ENCODE data around the gene HGS.

The HGS gene

DNA sequence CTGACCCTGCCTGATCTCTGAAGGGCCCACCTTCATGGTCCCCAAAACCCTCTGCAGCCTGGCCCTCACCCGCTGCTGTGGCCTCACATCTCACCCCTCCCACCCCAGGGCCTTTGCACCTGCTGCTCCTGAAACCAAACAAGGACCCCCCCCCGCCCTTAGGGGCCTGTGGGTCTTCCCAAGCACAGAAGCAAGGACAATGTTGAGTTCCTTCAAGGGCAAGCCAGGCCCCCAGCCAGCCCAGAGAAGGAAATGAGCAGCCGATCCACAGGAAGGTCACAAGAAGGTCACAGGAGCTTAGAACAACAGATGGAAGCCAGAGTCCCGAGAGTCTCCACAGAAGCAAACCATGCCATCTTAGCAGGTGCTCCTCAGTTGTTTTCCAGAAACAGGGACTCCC, 27.0 kb upstream of the HGS start:
- no peak for DNase-seq

DNA sequence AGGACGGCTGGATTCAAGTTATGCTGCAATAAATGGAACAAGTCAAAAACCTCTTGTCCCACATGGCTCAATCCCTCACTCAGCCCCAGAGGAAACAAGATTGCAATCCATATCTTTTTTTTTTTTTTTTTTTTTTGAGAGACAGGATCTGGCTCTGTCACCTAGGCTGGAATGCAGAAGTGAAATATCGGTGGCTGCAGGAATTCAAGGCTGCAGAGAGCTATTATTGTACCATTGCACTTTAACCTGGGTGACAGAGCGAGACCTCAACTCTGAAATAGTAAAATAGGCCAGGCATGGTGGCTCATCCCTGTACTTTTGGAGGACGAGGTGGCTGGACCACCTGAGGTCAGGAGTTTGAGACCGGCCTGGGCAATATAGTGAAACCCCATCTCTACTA, 24.8 kb upstream of the HGS start:
- no peak for DNase-seq

DNA sequence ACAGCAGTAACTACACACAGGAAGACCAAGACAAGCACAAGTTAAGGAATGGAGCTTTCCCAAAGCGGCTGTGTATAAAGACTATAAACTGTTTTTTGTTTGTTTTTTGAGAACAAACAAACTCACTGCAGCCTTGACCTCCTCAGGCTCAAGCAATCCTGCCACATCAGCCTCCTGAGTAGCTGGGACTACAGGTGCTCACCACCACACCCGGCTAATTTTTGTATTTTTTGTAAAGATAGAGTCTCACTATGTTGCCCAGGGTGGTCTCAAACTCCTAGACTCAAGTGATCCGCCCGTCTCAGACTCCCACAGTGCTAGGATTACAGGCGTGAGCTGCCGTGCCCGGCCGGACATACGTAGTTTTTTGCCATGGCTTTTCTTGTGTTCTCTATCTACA, 23.4 kb upstream of the HGS start:
- no peak for DNase-seq

DNA sequence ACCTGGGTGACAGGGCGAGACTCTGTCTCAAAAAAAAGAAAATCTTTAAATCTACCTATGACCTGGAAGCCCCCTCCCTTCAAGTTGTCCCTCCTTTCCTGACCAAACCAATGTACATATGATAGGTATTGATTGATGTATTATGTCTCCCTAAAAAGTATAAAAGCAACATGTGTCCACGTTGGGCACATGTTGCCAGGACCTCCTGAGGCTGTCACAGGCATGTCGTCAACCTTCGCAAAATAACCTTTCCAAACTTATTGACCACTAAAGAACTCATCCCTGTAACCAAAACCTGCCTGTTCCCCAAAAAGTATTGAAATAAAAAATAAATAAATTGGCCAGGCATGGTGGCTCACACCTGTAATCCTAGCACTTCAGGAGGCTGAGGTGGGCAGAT, 21.8 kb upstream of the HGS start:
- no peak for DNase-seq

DNA sequence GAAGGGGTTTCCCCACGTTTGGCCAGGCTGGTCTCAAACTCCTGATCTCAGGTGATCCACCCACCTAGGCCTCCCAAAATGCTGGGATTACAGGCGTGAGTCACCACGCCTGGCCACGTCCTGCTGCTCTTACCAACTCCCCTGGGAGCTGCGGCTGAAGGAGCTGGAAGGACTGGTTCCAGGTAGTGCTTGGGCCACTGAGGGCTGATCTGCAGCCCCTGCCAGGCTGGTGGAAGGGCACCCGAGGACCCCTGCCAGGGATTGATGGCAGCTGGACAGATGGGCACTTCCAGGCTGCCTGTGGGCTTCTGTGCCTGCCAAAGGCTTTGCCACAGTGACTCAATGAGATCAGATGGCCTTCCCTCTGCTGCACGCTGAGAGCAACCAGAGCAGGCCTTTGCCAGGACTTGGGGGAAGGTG, 19.8 kb upstream of the HGS start:
- DNase-seq, result no peak

DNA sequence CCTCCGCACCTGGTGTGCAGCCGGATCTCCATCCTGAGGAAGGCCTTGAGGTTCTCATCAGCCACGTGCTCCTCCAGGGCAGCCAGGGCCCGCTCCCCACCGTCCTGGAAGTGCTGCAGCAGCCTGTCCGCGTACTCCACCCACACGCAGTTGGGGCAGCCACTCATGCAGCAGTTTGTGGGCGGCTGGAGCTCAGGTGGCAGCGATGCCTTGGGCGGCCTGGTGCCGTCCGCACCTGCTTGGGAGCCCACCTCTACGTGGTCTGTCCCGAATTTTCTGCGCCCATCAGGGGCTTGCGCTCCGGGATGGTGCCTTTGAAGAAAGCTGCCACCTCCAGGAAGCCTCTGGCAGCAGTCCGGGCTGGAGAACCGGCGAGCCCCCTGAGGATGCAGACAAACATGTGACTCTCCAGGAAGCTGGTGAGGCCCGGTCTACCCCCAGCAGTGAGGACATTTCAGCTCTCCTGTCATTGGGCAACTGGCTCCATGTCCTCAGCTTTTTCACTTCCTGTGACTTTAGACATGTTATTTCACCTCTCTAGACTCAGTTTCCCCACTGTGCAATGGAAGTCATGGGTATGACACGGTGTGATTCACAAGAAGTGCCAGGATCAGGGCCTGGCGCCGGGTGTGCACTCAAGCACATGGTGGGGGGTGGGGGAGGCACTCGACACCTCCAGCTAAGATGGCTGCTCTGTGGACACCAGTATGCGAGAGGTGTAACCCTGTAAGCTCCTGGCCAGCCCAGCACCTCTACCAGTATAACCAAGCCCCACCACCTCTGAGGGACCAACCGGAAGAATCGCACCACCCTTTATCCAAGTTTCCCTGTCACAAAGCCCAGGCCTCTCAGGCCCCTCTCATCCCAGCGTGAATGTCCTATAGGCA, 18.4 kb upstream of the HGS start:
- peak; percentile 83 for DNase-seq

DNA sequence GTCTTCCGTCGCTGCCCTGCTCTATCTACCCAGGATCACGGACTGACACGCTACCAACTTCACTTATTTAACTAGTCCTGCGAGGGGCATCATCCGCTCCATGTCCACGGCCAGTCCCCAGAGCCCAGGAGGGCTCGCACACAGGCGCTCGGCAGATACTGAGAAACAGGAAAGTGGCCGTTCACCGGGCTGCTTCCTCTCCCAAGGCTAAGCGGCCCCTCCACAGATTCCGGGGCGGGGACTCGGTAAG, 17.8 kb upstream of the HGS start:
- no peak for DNase-seq

DNA sequence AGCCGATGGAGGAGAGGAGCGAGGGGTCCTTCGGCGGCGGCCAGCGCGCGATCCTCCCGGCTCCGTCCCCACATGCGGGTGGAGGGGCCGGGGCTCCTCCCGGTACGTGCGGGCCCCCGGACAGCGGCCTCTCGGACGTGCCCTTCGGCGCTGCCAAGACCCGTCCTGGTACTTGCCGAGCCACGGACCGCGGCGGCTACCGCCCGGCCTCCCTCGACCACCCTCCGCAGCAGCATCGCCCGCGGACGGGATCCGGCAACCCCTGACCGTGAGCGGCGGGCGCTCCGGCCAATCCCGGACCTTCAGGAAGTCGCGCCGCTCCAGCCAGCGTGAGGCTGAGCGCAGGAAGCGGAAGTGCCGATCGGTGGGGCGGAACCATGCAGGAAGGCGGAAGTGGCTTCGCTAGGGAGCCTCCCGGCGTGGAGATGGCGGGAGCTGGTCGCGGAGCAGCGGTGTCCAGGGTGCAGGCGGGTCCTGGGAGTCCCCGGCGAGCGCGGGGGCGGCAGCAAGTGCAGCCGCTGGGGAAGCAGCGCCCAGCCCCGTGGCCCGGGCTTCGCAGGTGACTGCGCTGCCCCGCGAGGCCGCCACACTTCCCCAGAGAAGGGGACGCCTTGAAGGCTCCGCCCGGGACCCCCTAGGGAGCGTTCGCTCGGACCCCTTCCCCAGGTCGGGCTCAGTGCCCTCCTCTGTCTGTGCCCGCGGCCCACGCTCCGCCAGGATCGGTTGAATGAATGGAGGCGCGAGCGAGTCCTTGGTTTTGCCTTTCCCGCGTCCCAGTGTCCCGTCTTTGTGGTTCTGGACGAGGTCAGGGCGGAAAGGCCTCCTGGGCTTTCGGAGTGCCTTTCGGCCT, 17.2 kb upstream of the HGS start, which contains the start of the genes CCDC137 and OXLD1:
TSS of gene CCDC137 (plus strand) at position 396 of the 850 bp plus-strand sequence. CDS start at position 426, 30 bp downstream.
TSS of gene OXLD1 (minus strand) at position 264 of the 850 bp plus-strand sequence. CDS start at position 236, 28 bp downstream.
- peak; percentile 97 for DNase-seq

DNA sequence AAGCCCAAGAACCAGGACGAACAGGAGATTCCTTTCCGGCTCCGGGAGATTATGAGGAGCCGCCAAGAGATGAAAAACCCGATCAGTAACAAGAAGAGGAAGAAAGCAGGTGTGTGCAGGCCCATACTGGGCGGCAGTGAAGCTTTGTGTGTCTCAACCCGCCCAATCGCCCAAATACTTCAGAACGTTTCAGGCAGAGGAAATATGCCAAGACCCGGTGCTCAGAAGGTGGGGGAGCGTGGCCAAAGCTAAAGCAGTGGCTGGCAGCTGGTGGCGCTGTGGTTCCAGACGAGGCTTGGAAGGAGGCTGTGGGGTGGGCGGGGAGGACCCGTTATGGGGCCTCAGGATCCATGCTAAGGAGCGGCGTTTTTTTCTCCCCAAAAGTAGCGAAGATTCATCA, 16.1 kb upstream of the HGS start:
- no peak for DNase-seq

DNA sequence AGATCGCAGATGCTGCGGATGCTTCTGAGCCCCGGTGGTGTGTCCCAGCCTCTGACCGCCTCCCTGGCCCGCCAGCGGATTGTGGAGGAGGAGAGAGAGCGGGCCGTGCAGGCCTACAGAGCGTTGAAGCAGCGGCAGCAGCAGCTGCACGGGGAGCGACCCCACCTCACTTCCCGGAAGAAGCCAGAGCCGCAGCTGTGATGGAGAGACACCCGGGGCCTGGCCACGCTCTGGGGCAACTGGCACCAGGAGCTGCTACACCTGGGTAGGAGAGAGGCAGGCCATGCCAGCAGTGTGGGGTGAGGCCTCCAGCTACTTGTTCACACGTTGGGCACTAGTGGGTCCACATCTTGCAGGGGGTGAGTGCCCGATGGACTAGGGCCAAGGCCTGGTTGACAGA, 11.3 kb upstream of the HGS start:
- no peak for DNase-seq

DNA sequence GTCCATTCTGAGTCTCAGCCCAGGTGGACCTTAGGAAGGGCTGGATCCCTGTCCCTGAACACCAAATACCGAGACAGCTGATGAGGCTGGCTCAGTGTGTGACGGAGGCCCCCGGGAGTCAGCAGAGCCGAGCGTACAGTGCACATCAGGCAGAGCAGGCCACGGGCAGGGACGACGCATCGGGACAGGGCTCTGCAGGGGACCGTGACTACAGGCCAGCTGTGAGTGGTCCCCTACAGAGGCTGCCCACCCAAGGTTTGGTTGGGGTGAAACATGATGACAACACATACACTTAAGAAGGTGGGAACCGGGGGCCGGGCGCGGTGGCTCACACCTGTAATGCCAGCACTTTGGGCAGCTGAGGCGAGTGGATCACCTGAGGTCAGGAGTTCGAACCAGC, 10.9 kb upstream of the HGS start:
- no peak for DNase-seq

DNA sequence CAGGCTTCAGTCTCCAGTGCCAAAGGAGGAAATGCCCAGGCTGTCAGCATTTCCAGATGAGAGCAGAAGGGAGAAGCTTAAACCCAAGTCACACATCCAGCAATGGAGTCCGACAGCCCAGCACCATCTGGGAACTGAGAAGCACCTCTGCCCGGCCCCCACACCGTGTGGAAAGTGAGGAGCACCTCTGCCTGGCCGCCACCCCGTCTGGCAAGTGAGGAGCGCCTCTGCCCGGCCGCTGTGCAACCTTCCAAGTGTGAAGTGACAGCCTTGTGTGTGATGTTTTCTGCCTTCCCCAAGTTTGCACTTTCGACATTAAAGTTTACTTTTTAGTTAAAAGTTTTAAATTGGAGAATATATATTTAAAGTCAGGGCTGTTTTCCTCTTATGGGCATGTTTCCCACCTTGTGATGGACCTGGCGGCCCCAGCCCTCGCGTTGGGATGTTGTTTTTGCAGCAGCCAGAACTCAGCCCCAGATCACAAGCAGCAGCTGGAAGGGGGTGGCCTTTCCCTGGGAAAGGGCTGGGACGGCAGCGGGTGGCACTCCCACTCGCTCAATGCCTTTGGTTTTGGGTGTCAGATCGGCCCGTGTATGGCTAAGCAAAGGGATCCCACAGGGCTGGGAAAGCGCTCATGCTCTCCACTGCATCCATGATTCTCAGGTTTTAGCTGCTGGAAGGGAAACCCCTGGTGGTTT, 10.1 kb upstream of the HGS start:
- DNase-seq, result no peak

DNA sequence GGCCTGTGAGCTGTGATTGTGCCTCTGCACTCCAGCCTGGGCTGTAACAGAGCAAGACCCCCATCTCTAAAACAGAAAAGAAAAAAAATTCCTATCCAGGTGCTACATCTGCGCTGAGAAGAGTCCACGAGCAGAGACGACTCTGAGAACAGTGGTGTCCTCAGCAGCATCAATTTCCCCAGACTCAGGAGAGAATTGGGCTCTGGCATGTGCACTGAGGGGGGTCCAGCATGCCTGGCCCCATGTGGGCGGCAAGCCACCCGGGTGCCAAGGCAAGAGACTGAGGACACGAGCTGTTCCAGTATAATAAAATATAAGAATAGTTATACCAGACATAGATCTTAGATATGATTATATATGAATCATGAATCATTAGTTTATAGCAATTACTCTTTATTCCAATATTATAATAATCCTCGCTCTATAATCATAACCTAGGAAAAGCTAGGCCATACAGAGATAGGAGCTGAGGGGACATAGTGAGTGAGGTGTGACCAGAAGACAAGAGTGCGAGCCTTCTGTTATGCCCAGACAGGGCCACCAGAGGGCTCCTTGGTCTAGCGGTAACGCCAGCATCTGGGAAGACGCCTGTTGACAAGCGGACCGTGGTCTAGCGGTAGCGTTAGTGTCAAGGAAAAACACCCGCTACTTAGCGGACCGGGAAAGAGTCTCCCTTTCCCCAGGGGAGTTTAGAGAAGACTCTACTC, 8.1 kb upstream of the HGS start:
- peak; percentile 75 for DNase-seq

DNA sequence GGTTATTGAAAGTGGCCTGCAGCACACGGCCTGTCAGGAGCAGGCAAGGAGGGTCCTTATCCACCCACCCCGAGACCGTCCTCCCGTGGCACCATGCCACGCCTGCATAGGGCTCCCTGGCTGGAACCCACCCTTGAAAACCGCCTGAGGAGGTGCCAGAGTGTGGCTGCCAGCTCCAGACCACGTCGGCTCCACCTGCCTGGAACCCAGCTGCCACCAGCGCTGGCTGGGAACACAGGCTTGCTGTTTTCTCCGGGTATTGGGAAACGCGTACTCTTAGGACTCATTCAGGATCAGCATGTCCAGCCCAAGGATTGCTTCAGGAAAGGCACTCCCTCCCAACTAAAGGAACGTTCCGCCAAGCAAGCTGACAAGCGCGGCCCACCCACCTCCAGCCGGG, 6.9 kb upstream of the HGS start:
- DNase-seq, result no peak

DNA sequence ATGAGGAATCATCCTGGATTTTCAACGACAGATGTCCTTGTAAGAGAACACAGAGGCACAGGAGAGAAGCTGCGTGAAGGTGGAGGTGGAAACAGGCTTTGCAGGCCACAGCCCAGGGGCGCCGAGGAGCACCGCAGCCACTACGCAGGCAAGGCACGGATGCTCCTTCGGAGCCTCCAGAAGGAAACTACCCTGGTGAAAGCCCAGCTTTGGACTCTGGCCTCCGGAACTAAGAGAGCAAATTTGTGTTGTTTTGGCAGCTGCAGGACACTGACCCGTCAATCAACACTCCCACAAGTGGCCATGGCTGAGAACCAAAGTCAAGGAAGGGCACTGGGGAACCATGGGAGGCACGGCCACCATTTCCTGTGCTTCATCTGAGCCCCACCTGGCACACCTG, 3.7 kb upstream of the HGS start:
- no peak for DNase-seq

DNA sequence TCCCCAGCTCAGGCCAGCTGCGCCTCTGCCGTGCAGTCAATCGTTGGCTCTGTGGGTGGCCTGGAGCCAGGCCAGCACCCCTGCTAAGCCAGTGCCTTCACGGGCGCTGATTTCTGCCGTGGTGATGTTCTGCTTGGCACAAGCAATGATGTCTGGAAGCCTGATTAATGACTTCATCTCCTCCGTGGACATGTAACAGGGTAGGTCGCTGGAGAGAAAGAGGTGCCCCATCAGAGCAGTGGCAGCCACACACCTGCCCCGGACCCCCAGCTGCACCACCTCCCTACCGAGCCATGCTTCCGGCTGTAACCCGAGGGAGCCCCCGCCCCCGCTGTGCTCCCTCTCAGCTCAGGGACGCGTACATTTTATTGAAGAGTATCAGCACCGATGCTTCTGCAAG, 2.1 kb upstream of the HGS start:
- no peak for DNase-seq

DNA sequence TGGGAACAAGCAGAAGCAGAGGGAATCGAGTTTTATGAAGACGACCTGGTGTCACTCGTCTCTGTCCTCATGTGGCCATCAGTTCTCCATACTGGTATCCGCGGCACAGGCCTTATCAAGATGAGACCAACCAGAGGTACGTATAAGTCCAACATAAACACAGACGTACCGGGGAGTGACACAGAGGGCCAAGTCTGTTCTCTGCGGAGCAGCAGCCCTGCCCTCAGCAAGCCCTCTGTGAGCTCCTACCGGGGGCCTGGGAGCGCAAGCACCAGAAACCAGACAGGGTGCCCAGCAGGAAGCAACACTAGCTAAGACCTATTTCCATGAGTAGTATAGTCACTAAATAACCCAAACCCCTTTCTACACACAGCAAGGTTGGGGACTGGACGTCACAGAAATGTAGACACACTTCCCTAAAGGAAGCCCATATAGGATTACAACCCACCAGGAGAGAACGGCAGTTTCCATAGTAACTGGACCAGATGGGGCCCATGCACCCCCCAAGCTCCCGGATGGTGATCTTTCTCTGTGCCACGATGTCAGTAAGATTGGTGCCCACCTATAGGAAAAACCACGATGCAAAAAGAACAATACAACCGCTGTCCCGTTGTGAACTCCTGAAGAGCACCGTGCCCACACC, 1.1 kb upstream of the HGS start:
- DNase-seq, result no peak

DNA sequence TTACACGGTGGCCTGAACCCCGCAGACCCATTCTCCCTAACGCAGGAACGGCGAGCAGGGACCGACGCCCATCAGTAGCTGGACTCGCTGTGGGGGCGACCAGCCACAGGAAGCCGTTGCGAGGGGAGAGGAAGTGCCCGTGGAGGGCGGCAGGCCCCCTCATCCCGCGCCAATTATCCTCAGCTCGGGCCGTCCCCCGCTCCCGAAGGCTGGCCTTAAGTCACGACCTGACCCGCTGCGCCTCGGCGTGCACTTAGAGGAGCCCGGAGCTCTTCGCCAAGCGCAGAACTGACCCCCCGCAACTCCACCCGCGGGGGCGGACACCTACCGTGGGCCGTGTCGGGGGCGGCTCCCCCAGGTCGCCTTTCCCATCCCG, 615 bp upstream of the HGS start:
- DNase-seq, result no peak

DNA sequence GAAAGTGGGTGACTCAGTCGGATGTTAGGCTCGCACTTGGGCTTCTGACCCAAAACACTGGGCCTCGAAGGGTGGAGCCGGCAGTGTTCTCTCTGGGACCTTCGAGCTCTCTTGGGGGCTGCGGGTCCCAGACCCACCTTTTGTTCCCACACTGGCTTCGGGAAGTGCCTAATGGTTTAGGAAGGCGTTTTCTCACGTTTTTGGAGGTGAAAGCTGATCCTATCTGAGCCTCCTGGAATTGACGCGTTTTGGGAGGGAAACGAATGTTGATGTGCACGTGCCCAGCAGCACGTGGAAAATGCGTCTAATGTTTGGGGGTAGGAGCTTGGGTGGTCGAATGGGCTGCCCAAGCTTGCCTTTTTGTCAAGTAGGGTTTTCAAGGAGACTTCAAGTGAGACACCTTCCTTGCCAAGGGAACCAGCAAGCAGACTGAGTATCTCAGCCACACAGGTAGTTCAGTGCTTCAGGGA, 666 bp downstream of the HGS start:
- DNase-seq, result peak; percentile 71

DNA sequence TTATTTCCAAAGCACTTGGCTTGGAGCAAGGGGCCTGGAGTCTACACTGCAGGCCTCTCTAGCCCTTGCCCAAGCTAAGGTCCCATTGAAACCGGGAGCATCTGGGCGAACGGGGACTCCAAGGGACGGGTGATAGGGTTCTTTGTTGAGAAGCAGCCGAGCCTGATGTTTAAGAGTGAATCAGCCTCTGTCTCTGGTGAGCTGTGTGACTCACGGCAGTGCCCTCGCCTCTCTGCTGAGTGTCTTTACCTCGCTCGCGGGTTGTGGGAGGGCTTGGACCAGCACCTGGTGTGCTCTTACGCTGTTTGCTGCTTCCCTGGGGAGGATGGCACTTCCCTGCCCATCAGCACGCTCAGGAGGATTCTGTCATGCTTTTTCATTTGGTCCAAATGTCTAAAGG, 1.3 kb downstream of the HGS start:
- DNase-seq, result peak; percentile 81

DNA sequence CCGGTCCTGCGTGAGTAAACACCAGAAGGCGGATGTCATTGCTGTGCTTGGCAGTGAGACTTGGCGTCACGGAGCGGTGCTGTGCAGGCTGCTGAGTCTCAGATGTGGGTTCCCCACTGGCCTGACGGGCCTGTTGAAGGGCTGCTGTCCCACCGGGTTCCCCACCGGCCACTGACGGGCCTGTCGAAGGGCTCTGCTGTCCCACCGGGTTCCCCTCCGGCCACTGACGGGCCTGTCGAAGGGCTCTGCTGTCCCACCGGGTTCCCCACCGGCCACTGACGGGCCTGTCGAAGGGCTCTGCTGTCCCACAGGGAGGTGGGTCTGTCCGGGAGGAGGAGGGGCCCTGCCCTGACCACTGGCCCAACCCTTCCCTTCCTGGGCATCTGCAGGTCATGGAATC, 2.8 kb downstream of the HGS start:
- DNase-seq, result no peak

DNA sequence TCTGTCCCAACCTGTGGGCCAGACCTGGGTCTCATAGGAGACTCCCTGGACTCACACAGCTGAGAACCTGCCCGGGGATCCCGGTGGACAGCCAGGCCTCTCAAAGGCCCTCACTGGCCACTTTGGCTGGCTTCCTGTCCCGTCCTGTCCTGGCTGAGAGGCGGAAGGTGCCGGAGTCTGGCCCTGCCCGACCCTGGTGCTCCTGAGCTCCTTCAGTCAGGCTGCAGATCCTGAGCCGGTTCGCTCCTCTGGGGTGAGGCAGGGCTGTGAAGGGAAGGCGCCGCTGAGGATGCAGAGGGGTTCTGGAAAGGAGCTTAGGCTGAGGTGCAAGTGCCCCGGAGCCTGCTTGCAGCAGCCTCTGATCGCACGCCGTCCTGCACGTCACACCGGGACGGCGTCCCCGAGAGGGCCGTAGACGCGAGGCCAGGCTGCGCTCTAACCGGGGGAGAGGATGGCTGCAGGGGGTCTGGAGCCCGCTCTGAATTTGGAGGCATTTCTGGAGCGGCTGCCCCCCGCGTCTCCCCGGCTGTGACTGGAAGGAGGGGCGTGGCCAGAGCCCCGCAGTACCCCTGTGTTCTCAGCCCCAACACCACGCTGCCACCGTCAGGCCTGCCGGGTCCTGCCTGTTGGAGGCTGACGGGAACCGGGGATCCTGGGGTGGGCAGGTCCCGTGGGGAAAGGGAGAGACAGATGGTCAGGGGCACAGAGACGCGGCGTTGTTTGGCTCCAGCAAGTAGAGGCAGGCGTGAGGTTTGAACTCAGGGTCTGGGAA, 4.1 kb downstream of the HGS start:
- DNase-seq, result no peak

Data from activated effector memory CD4-positive, alpha-beta T cell treated with anti-CD3 and anti-CD28 coated beads, Interleukin-2, amount 50 U/mL, for 16 hours (primary cell).